GM19455 (cell line): ENCODE measurements around the gene CYYR1.

Experiments
- ATAC-seq: cut with Tn5 transposase; IDR thresholded peaks from one replicate; pipeline ENCODE4 v1.9.1; 2021; ENCODE audit not compliant: unreplicated experiment

Gene CYYR1

GRCh38 chr21:26554365-26554764 lies 18.7 kb downstream of the CYYR1 start:
- no peak for ATAC-seq

DNA sequence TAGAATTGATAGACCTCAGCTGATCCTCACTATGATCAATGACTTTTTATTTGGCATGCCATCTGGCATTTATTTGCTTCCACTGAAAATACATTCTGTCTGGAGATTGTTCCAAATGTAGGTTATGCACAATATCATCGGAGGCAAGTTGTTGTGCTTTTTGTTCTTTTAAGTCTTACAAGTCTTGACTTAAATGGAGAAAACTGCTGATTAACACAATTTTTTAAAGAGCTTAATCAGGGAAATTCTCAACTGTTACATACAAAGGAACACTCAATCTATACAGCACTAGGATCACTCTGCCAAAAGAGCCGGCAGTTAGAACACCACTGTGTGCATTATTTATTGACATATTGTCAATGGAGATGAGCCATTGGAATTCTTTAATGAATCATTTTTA lies 19.2 kb downstream of the CYYR1 start:
- no peak for ATAC-seq

DNA sequence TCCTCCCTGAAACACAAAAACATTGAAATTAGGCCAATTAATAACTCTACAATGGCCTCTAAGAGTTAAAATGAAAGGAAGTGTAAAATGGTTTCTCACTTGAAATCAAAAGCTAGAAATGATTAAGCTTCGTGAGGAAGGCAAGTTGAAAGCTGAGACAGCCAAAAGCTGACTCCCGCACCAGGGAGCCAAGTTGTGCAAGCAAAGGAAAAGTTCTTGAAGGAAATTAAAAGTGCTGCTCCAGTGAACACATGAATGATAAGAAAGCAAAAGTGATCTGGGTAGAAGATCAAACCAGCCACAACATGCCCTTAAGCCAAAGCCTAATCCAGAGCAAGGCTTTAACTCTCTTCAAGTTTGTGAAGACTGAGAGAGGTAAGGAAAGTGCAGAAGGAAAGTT lies 22.8 kb downstream of the CYYR1 start:
- ATAC-seq: no peak

GRCh38 chr21:26546446-26547097 lies 26.5 kb downstream of the CYYR1 start:
- no peak for ATAC-seq

DNA sequence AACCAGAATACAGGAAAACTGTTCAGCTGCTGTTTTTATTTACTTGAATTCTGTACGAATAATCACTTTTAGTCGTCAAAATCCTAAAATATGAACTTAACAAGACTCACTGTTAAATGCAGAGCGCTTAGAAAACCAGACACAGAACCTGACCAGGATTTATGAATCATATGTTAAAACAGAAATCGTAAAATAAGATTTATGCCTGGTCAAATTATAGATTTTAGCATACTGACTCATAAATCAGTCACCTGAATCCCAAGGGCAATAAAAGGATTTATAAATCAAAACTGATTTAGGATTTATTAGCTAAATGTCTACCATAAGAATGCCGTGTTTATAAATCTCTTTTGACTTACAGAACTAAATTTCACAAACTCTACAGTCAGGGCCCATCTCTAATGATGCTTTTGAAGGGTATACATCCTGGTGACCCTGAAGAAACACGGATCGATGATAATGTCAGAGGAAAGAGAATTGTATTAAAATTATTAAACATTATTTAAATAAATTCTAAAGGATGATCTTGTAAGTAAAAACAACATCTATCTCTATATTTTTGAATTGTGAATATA lies 28.8 kb downstream of the CYYR1 start:
- no peak for ATAC-seq

DNA sequence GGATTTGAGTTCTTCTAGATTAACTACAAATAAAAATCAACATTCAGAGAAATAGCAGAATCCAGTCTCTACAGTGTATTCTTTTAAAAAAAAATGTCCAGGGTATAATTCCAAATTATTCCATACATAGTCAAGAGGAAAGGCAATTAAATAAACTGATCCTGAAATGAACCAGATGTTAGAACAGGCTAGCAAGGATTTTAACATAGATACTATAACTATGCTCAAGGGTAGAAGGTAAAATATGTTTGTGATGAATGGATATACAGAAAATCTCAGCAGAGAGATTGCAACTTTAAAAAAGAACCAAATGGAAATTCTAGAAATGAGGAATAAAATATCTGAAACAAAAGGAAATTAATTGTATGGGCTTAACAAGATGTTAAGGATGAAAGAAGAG lies 32.4 kb downstream of the CYYR1 start:
- ATAC-seq: no peak

DNA sequence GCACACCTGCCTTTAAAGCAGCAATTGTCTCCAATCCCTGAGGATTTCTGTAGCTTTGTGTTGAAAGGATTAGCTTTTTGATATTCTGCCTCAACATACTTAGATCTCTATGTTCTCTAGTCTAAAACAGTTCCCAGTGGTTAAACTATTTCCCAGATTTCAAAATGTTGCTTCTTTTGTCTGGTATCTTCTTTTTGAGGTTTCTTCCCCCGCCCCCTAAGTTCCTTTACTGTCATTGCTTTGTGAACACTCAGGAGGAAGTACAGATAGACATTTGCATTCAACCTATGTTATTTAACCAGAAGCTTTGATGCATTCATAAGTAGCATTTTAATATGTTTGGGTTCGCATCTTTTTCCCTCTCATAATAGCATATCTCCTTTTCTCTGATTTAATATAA lies 33.5 kb downstream of the CYYR1 start:
- no peak for ATAC-seq

DNA sequence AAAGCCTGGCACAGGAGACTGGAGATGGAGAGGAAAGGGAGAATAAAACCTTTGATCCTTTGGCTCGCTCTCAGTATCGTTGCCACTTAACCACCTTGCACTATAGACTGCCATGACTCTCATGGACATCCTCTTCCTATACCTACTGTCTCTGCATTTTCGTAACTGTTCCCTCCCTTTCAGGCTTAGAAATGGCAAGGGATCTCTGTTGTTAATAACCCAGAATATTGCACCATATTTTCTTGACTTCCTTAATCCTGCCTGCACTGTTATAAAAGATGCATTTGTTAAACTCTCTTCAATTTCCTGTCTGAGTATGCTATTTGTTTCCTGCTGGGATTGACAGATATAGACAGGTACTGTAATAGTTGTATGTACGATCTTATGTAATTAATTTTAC lies 38.6 kb downstream of the CYYR1 start:
- ATAC-seq: no peak

DNA sequence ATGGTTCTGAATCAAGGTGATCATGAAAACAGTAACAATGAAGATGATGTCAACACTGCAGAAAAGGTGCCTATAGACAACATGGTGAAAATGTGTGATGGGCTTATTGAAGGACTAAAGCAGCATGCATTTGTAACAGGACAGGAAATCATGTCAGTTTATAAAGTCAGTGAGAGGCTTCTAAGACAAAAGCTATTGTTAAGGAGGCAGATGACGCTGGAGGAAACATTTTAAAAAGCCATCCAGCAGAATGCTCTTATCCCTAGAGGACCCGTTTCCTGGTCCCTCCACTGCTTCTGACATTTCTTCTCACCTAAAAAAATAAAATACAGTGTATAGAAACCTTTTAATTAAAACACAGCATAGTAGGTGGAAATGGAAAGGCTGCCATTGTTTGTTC lies 40.9 kb downstream of the CYYR1 start:
- no peak for ATAC-seq

DNA sequence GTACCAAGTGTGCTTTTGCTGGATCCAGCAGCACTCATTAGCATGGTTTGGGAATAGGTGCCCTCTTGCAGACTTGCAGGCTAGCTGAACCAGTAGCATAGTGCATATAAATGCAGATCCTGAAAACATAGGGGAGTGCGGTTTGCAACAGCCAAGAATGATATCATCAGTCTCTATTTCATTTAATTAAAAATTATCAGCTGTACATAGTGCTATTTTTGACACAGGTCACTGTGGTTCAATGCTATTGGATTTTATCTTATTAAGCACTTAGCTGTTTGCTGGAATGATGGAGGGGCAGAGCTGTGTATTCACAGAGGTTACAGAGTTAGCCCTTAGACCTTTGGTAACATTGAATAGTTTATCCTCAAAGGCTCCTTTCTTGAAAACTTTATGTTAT lies 43.6 kb downstream of the CYYR1 start:
- no peak for ATAC-seq

- no peak for ATAC-seq
Observed at GRCh38 chr21:26528882-26529281, 44.2 kb downstream of the CYYR1 start.

DNA sequence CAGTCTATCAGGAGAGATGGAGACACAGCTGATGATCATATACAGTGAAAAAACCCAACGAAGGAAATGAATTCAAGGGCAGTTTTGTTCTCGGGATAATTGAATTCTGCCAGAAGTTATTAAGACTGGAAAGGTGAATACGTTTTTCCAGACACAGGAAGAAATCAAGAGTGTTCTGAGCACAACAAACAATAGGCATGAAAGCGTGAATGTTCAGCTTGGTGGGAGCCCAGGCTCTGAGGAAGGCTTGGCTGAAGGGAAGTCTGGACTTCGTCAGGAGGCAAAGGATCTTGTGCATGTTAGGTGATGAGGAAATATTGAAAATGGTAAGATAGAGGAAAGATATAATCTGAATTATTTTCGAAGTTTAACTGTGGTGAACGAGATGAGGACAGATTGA lies 50.4 kb downstream of the CYYR1 start:
- no peak for ATAC-seq

DNA sequence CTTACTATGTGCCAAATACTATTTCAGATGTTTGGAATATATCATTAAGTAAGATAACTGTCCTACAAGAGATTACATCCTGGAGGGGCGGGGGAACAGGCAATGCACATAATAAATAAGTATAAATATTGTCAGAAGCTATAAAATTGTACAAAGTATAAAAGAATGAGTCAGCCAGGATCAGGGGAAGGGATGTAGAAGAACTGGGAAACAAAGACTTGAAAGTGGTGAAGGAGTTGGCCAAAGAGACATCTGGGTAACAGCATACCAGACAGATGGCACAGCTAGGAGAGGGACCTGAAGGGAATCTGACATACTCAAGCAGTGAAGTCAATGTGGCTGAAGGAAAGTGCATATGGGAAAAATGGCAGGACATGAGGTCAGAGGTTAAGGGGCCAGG lies 53.9 kb downstream of the CYYR1 start:
- ATAC-seq: no peak

DNA sequence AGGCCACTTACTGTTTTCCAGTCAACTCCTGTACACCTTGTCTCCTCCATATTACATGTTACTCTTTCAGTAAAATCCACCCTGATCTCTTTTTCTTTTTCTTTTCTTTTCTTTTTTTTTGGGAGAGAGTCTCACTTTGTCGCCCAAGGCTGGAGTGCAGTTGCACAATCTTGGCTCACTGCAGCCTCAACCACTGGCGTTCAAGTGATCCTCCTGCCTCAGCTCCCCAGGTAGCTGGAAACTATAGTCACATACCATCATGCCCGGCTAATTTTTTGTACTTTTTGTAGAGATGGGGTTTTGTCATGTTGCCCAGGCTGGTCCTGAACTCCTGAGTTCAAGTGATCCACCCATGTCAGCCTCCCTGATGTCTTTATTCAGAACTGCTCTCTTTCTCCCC lies 57.8 kb downstream of the CYYR1 start:
- no peak for ATAC-seq

DNA sequence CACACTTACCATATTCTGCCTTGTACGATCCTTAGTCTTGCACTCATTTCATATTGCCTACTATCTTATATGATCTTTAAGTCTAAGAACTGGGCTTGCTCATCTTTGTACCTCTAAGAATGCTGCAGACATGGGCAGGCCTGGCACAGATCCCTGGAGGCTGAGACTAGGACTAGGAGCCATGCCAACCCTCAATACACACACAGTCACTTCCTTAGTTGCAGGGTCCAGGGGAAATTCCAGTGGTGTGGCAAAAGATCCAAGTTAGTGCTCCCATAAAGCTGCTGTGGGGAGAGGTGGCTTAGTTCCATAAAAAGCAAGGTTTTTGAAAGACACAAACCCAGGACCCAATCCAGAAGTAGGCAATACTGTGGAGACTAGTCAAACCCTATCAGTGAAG lies 59.9 kb downstream of the CYYR1 start:
- no peak for ATAC-seq

GRCh38 chr21:26512664-26513063 lies 60.4 kb downstream of the CYYR1 start:
- ATAC-seq: no peak

DNA sequence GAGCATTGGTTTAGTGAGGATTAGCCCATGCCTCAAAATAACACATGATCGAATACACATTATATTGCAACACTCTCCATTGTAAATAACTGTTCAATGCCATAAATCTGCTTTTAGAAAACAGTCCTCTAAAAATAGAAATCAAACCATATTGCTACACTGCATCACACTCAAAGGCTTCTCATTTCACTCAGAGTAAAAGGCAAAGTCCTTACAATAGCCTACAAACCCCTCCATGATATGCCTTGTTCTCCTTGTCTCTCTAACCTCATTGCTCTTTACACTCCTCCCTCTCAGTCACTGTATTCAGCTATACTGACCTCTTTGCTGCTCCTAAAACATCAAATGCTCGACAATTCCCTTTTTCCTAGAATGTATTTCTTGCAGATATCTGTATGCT lies 64.2 kb downstream of the CYYR1 start:
- ATAC-seq: no peak

- ATAC-seq: no peak
Observed at GRCh38 chr21:26506956-26507355, 66.1 kb downstream of the CYYR1 start.

DNA sequence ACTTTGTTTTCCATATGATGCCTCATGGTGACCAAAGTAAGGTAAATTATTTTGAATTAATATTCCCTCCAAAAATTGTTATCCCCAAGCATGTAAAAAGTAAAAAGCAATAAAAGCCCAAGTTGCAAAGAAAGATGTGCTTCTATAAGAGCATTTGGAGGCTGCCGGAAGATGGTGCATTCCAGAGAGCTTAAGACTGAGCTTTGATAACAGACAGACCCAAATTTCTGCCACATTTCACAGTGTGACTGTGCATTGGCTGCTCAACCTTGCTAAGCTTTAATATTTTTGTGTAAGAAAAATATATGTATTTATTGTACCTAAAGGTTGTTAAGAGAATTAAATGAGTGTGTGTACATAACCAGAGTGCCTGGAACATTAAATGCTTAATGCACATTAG lies 67.9 kb downstream of the CYYR1 start:
- no peak for ATAC-seq

DNA sequence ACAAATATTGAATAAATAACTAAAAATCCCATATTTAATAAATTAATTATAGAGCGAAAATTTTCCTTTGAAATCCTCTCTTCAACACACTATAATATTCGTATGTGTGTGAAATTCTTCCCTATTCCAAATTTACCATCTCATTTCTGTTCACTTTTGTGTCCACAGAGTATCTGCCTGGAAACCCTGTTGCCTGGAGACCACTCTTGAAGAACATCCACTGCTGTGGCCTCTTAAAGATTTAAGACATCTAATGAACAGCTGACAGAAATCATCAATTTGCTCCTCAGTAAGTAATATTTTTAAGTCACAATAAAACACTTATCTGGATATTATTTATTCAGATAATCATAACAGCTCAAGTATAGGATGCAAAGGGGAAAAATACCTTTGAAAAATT lies 69.7 kb downstream of the CYYR1 start:
- ATAC-seq: no peak

GRCh38 chr21:26501495-26502021 lies 71.5 kb downstream of the CYYR1 start:
- no peak for ATAC-seq

DNA sequence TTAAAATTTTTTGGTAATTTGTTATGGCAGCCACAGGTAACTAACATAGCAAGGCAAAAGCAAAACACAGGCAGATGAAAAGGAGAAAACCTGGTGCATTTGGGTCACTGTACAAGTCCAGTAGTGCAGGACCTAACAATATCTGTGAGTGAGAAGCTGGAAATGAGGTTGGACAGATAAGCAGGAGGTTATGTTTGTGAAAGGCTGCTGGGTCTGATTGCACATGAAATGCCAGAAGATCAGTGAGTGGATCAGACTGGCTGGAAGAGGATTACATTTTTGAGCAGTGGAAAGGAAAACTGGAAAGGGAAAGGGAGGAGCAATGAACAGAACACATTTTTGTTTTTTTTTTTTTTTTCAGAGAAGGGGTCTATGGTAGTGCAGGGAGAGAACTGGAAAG lies 73.6 kb downstream of the CYYR1 start:
- no peak for ATAC-seq

DNA sequence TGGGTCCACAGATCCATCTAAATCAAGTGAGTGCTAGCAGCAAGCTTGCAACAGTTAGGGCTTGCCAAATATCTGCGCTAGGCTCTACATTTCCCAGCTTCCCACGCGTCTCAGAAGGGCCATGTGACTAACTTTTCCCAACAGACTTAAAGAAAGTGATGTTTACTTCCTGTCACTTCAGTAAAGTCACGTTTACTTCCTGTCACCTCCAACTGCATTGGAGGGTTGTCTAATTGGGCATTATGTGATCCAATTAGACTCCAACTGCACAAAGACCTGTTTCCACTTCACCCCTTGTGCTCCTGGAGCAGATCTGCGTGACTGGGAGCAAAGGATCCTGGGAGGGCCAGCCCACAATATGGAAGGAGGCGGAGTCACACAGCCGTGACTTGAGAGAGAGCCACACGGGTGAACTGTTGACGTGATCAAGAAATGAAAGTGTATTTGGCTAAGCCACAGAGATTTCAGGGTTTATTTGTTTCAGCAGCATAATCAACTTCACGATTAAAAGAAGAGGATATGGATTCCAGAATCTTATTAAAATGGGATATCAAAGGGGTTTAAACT lies 77.7 kb downstream of the CYYR1 start:
- ATAC-seq: no peak
